Measurements from ENCODE around the gene BRSK1.
A peak's percentile ranks its signal among the peaks of the same experiment; 100 is the strongest.

The BRSK1 gene

GRCh38 chr19:55253842-55254624 lies 29.8 kb upstream of the BRSK1 start:
- DNase-seq (ENCODE audit: low read depth in 1 of 2, low spot score in 1 of 2): peak in 1 of 2 donors; percentile 28

- no peak for DNase-seq (ENCODE audit: low read depth in 1 of 2, low spot score in 1 of 2)
Measured at GRCh38 chr19:55254625-55254977, 29.2 kb upstream of the BRSK1 start.

DNA sequence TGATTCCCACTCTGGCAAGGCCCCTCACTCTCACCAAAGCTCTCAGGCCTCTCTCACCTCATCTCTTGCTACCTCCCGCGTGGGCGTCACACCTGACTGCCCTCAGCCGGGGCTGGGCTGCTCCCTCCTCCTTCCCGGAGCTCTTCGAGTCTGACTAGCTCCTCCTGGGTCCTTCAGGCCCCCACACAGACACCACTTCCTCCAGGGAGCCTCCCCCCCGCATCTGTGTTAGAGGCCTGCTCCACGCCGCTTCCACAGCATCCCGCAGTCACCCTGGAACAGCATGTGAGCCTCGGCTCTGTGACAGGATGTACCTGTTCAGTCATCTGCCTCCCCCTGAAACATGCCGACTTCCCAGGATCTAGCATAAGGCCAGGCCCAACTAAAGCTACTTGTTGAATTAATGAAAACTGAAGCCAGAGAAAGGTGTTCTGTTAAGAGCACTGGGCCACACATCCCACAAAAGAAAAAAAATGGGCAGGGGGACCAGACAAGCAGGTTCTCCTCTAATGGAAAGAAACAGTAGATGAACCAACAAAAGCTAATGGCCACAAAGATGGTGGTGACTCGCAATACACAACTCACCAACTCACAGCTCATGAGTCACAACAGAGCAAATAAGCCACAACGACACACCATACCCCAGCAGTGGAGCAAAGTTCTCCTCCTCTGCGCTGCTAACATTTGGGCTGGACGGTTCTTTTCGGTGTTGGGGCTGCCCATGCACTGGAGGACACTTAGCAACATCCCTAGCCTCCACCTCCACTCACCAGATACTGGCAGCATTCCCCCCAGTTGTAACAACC lies 28.0 kb upstream of the BRSK1 start:
- no peak for DNase-seq (ENCODE audit: low read depth in 1 of 2, low spot score in 1 of 2)

- no peak for DNase-seq (ENCODE audit: low read depth in 1 of 2, low spot score in 1 of 2)
Measured at GRCh38 chr19:55256562-55257460, 27.0 kb upstream of the BRSK1 start.

DNA sequence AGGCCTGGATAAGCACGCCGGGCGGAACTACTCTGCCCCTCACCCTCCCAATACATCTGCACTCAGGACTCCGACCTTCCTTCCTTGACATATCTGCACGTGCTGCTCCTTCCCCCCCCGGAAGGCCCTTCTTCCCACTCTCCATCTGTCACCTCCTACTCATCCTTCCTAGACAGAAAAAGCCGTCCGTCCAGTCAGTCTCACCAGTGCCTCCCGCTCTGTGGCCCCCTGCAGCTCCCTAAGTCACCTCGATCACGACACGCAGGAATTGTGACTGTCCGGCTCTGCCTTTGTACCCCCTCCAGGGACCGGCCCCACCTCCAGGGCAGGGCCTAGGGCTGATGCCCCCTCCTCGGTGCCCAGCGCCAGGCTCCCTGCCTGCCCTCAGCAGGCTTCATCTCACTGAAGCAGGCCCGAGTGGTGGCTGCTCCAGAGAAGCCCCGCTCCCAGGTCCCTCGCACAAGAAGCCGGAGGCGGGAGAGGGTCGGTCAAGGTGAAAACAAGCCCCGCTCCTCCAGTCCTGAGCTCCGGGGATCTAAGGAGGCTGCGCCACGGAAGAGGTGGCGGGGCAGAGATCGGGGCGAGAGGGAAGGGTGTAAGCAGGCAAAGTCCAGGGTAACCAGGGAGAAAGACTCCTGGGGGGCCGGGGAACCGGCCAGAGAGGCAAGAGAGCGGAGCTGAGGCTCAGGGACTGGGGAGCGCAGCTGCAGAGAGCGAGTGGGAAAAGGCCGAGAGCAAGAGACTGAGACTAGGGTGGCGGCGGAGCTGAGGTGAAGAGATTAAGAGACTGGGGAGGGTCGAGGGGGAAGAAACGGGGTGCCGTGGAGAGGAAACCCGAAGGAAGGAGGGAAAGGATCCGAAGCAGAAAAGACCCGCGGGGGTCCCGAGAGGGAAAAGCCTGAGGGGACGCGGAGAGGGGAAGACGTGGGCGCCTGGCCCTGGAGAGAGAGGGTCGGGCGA lies 26.1 kb upstream of the BRSK1 start:
- DNase-seq (ENCODE audit: low read depth in 1 of 2, low spot score in 1 of 2): no peak

DNA sequence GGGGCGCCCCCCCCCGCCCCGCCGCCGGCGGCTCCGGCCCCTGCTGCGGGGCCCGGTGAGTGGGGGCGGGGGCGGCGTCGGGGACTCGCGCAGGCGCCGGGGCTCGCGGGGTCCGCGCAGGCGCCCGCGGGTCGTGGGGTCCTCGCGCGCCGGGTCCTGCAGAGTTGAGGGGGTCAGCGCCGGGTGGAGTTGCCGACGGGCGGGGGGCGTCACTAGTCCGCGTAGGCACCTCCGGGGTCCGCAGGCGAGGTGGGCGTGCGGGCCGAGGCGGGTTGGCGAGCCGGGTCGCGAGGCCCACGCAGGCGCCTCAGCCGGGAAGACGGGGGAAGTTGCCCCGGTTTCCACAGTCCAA lies 25.3 kb upstream of the BRSK1 start:
- DNase-seq (ENCODE audit: low read depth in 1 of 2, low spot score in 1 of 2): peak in 1 of 2 donors; percentile 41

- peak; percentile 80 to 91 for DNase-seq (ENCODE audit: low read depth in 1 of 2, low spot score in 1 of 2)
Measured at GRCh38 chr19:55258828-55259539, 24.8 kb upstream of the BRSK1 start, which contains the start of gene PPP6R1. Gene PPP6R1, minus strand, starts transcription at chr19:55259017. Its CDS starts 11,914 bp downstream, at chr19:55247103.

GRCh38 chr19:55259540-55260210 lies 24.1 kb upstream of the BRSK1 start:
- DNase-seq (ENCODE audit: low read depth in 1 of 2, low spot score in 1 of 2): no peak

DNA sequence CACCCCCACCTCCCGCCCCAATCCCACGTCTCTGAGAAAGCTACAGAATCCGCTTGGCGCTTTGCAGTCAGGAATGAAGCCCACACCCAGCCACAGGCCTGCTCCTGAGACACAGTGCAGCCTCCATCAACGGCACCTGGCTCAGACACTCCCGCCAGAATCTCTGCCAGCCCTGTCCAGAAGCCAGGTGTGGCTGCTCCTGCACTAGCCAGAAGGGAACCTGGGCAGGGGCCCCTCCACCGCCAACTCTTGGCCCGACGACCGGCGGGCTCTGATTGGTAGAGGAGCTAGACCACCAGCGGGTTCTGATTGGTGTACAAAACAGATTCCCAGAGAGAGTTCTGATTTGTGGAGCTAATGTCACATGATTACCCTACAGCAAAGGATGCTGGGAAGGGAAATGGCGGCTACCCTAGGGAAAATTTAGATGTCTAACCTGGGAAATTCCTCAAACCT lies 22.1 kb upstream of the BRSK1 start:
- no peak for DNase-seq (ENCODE audit: low read depth in 1 of 2, low spot score in 1 of 2)

GRCh38 chr19:55262359-55262758 lies 21.4 kb upstream of the BRSK1 start:
- DNase-seq (ENCODE audit: low read depth in 1 of 2, low spot score in 1 of 2): no peak

DNA sequence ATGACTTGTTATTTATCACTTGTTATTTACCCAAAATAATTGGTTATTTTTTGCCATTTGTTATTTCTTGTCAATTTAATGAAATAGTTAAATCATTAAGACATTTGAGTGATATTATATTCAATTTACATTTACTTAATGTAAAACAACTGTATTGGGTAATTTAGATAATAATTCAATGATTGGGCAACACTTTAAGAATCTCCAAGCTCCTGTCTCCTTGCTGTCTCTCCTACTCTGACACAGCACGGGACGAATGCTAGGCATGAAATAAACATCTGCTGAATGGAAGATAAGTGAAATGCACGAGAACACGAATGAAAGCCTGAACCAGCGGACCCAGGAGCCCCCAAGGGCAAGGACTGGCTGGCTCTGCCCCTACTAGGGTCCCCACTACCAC lies 19.3 kb upstream of the BRSK1 start:
- DNase-seq (ENCODE audit: low read depth in 1 of 2, low spot score in 1 of 2): no peak

- no peak for DNase-seq (ENCODE audit: low read depth in 1 of 2, low spot score in 1 of 2)
Measured at GRCh38 chr19:55265173-55265572, 18.6 kb upstream of the BRSK1 start.

- no peak for DNase-seq (ENCODE audit: low read depth in 1 of 2, low spot score in 1 of 2)
Measured at GRCh38 chr19:55265723-55266386, 17.9 kb upstream of the BRSK1 start.

GRCh38 chr19:55266404-55266803 lies 17.4 kb upstream of the BRSK1 start:
- no peak for DNase-seq (ENCODE audit: low read depth in 1 of 2, low spot score in 1 of 2)

GRCh38 chr19:55266840-55267239 lies 17.0 kb upstream of the BRSK1 start:
- DNase-seq (ENCODE audit: low read depth in 1 of 2, low spot score in 1 of 2): no peak

GRCh38 chr19:55269299-55269698 lies 14.5 kb upstream of the BRSK1 start:
- no peak for DNase-seq (ENCODE audit: low read depth in 1 of 2, low spot score in 1 of 2)

GRCh38 chr19:55270172-55270942 lies 13.4 kb upstream of the BRSK1 start:
- DNase-seq (ENCODE audit: low read depth in 1 of 2, low spot score in 1 of 2): no peak

DNA sequence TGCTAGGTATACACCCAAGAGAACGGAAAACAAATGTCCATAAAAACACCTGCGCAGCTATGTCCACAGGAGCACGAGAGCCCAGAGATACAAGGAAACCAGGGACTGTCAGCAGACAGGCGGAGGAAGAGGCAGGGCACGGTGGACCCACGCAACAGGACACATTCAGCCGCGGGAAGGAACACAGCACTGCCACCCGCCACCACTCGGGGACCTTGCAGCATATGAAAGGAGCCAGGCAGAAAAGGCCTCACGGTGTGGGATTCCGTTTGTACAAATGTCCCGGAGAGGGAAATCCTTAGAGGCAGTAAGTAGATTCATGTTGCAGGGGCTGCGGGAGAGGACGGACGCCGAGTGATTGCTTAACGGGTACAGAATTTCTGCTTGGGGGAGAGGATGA lies 11.7 kb upstream of the BRSK1 start:
- DNase-seq (ENCODE audit: low read depth in 1 of 2, low spot score in 1 of 2): no peak

All from activated T-helper 1 cell treated with anti-CD3 and anti-CD28 coated beads, Interleukin-2, amount 50 U/mL, for 16 hours (primary cell).